GM11168 (cell line): Measurements from ENCODE around the gene TROAP.
"Not testable (repeated sequence)": the region's sequence is repeated elsewhere in the genome, so short reads cannot be mapped to it uniquely, and the experiment has no call there.

Source experiments
- in situ Hi-C: fragments of 300-500 bp; cut with MboI; formaldehyde crosslinking; loops from one replicate; pipeline ENCODE4 v1.12.0; 2022; ENCODE audit warnings: low sequenced_read_pairs; ENCODE audit not compliant: unreplicated experiment

TROAP gene

GRCh38 chr12:49323524-49324097 is 556 bp downstream of the TROAP start:
- in situ Hi-C loops: no loop called here

GRCh38 chr12:49325606-49326005 is 2.6 kb downstream of the TROAP start:
- in situ Hi-C loops: no loop called here

- in situ Hi-C loops: no loop called here
These were observed 4.3 kb downstream of the TROAP start for GRCh38 chr12:49327368-49327767.

- in situ Hi-C loops: no loop called here
These were observed 4.8 kb downstream of the TROAP start for GRCh38 chr12:49327887-49328286.

- in situ Hi-C loops: no loop called here
These were observed 5.8 kb downstream of the TROAP start for GRCh38 chr12:49328816-49329215.

- in situ Hi-C loops: no loop called here
These were observed 7.1 kb downstream of the TROAP start for GRCh38 chr12:49330032-49330619.

GRCh38 chr12:49330631-49331379 is 7.8 kb downstream of the TROAP start:
- in situ Hi-C loops: no loop called here

- in situ Hi-C loops: no loop called here
These were observed 8.5 kb downstream of the TROAP start for GRCh38 chr12:49331380-49332222.

GRCh38 chr12:49332441-49332861 is 9.4 kb downstream of the TROAP start:
- in situ Hi-C loops: no loop called here

GRCh38 chr12:49332891-49333371 is 9.9 kb downstream of the TROAP start:
- in situ Hi-C loops: no loop called here

GRCh38 chr12:49333778-49334177 is 10.7 kb downstream of the TROAP start:
- in situ Hi-C loops: not testable (repeated sequence)

- in situ Hi-C loops: no loop called here
These were observed 11.2 kb downstream of the TROAP start for GRCh38 chr12:49334226-49334625.

- in situ Hi-C loops: loop anchor here (5.0 kb wide), 1 partner anchor 42 kb away; no protein-coding TSS in a partner anchor
These were observed 11.6 kb downstream of the TROAP start for GRCh38 chr12:49334681-49335080.

GRCh38 chr12:49335118-49335954 is 12.3 kb downstream of the TROAP start:
- in situ Hi-C loops: loop anchor here (5.0 kb wide), 1 partner anchor 43 kb away; no protein-coding TSS in a partner anchor

GRCh38 chr12:49335955-49336644 is 13.0 kb downstream of the TROAP start:
- in situ Hi-C loops: loop anchor here (5.0 kb wide), 1 partner anchor 44 kb away; no protein-coding TSS in a partner anchor

- in situ Hi-C loops: loop anchor here (5.0 kb wide), 1 partner anchor 45 kb away; no protein-coding TSS in a partner anchor
These were observed 13.9 kb downstream of the TROAP start, which contains the start of gene C1QL4 for GRCh38 chr12:49336645-49337584. Gene C1QL4 (minus strand): TSS chr12:49337188. CDS start chr12:49336477, 711 bp downstream.

GRCh38 chr12:49338830-49339463 is 15.9 kb downstream of the TROAP start:
- in situ Hi-C loops: loop anchor here (5.0 kb wide), 1 partner anchor 47 kb away; no protein-coding TSS in a partner anchor
